SKM-1 (cell line): Measurements from ENCODE around the gene TEX53.

Source experiments
- DNase-seq: peaks from one replicate; lab custom pipeline; 2025; ENCODE audit not compliant: unreplicated experiment; lab: John Stamatoyannopoulos, UW

The TEX53 gene

GRCh38 chr9:114680259-114681001 is 22.8 kb upstream of the TEX53 start:
- no peak for DNase-seq

- DNase-seq: no peak
Observed at GRCh38 chr9:114678795-114679194, 21.2 kb upstream of the TEX53 start.

- no peak for DNase-seq
Observed at GRCh38 chr9:114678130-114678529, 20.5 kb upstream of the TEX53 start.

- no peak for DNase-seq
Observed at GRCh38 chr9:114677418-114677817, 19.8 kb upstream of the TEX53 start.

- no peak for DNase-seq
Observed at GRCh38 chr9:114676901-114677300, 19.3 kb upstream of the TEX53 start.

GRCh38 chr9:114674798-114675540 is 17.4 kb upstream of the TEX53 start:
- no peak for DNase-seq

GRCh38 chr9:114674076-114674797 is 16.6 kb upstream of the TEX53 start:
- no peak for DNase-seq

- no peak for DNase-seq
Observed at GRCh38 chr9:114671605-114672004, 14.0 kb upstream of the TEX53 start.

GRCh38 chr9:114669961-114670360 is 12.4 kb upstream of the TEX53 start:
- no peak for DNase-seq

GRCh38 chr9:114668146-114668545 is 10.5 kb upstream of the TEX53 start:
- DNase-seq: no peak

- no peak for DNase-seq
Observed at GRCh38 chr9:114666851-114667250, 9.2 kb upstream of the TEX53 start.

GRCh38 chr9:114666401-114666800 is 8.8 kb upstream of the TEX53 start:
- no peak for DNase-seq

- no peak for DNase-seq
Observed at GRCh38 chr9:114664181-114664580, 6.6 kb upstream of the TEX53 start.

GRCh38 chr9:114662081-114662989 is 4.7 kb upstream of the TEX53 start:
- no peak for DNase-seq

GRCh38 chr9:114656301-114656700 is 1.3 kb downstream of the TEX53 start:
- no peak for DNase-seq

- DNase-seq: no peak
Observed at GRCh38 chr9:114655689-114656088, 1.9 kb downstream of the TEX53 start.

- DNase-seq: no peak
Observed at GRCh38 chr9:114653556-114654159, 3.9 kb downstream of the TEX53 start.

GRCh38 chr9:114652776-114653555 is 4.6 kb downstream of the TEX53 start:
- no peak for DNase-seq

GRCh38 chr9:114643896-114644295 is 13.7 kb downstream of the TEX53 start:
- no peak for DNase-seq

GRCh38 chr9:114643001-114643400 is 14.6 kb downstream of the TEX53 start:
- no peak for DNase-seq
